SH-SY5Y (cell line): ENCODE measurements around the gene BMP2K.

Experiments
- GATA2 ChIP-seq: IDR thresholded peaks from 2 replicates; pipeline ENCODE4 v1.6.1; 2011; ENCODE audit warnings: mild to moderate bottlenecking, low read depth, low read length
- GATA3 ChIP-seq: IDR thresholded peaks from 2 replicates; pipeline ENCODE4 v1.6.1; 2011; ENCODE audit warnings: low read depth, mild to moderate bottlenecking, low read length, moderate library complexity

Gene BMP2K

DNA sequence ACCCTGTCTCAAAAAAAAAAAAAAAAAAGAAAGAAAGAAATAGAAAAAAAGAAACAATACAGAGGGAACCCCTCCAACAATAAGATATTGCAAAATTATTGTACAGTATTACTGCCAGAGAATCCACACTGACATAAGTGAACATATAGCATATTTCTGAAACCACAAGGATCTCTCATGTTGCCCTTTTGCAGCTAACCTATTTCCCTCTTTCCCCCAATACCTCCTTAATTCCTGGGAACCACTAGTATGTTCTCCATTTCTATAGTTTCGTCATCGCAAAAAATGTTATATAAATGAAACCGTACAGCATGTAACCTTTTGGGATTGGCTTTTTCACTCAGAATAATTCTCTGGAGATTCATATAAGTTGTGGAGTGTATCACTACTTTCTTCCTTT lies 20.0 kb upstream of the BMP2K start:
- TF ChIP-seq GATA3 (no peak), GATA2 (no peak)

DNA sequence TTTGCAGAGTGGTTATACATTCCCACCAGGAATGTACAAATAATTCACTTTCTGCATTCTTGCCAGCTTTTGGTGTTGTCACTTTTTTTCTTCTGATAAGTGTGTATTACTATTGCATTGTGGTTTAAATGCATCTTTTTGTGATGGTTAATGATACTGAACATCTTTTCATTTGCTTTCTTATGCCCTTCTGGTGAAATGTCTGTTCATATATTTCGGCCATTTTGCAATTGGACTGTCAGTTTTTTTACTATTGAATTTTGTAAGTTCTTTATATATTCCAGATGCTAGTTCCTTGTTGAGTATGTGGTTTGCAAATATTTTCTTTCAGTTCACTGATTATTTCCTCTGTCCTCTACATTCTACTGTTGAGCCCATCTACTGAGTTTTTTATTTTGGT lies 19.4 kb upstream of the BMP2K start:
- TF ChIP-seq GATA2 (no peak), GATA3 (no peak)

DNA sequence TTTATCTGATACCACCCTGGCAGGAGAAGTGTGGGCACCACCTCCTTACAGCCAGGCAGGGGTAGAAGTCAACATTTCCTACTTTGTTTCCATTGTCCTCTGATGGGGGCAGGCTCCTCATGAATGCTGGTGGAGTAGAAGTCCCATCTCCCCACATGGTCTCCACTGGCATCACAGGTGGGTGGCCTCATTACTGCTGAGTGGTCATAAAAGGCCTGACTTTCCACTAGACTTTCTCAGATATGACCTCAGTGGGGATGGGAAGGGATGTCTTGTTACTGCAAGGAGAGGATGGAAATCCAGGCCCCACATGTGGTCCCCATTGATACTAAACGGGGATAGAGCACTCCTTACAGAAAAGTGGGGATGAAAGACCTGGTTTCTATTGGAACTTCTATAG lies 18.6 kb upstream of the BMP2K start:
- no peak for TF ChIP-seq GATA3

DNA sequence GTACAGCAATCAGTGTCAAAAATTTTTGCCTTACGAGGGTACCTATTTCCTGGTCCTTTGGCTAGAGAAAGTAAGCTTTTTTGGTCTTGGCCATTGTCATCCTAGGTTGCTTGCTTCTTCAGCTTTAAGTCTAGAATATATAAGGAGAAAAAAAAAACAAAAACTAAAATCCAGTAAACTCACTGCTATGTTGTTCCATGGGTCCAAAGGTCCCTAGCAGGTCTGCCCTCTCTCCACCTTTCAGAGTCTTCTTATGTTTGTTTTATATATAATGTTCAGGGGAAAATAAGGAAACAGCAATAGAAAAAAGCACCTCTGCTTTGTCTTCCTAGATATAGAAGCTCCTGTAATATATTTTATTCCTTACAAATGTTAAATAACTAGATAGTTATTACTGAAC lies 18.1 kb upstream of the BMP2K start:
- no peak for TF ChIP-seq GATA3
- no peak for TF ChIP-seq GATA2

DNA sequence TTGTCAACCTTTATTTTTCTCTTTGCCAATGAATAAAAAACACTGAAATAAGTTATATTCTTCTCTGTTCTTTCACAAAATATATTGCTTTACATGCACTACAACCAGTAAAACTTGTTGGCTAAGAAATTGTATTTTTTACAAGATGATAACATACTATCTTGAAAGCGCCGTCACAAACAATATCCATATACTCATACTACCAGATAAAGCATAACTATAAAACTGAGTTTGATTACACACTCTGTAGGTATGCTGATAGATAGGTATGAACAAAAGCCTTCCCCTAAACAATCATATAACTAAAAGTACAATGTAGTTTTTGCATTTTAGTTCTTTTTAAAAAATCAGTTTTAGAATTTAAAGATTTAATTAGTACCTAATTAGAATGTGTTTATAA lies 13.6 kb upstream of the BMP2K start:
- no peak for TF ChIP-seq GATA2
- no peak for TF ChIP-seq GATA3

DNA sequence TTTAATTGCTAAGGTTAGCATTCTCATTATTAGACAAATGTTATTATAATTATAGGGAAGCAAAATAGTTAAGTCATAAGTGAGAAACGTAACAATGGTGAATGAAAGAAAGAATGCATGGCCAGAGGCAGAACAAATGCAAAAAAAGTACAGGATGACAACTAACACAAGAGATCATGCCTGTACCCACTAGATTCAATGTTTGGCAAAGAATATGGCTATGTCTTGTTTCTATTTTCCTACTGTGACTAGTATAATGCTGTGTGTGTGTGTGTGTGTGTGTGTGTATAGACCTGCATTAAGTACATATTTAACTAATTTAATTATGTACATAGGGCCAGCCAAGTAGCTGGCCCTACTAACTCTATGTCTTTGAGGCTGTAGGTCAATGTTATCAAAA lies 12.9 kb upstream of the BMP2K start:
- TF ChIP-seq GATA2, result no peak
- no peak for TF ChIP-seq GATA3

DNA sequence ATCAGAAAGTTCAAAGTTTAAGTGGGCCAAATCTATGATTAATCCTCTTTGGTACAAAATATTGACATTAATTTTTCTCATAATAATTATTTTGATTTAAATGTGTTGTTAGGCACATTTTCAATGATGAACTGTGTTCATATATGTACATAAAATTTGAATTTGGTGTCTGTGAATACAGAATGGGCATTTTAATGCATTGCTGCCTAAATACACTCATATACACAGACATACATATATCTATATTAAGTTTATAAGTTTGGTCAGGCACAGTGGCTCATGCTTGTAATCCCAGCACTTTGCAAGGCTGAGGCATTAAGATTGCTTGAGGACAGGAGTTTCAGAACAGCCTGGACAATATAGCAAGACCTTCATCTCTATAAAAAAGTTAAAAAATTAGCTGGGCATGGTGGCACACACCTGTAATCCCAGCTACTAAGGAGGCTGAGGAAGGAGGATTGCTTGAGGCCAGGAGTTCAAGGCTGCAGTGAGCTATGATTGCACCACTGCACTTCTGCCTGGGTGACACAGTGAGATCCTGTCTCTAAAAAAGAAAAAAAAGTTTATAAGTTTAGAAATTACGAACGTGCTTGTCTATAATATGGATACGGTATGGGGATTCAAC lies 12.3 kb upstream of the BMP2K start:
- TF ChIP-seq GATA3, result no peak
- TF ChIP-seq GATA2, result no peak

DNA sequence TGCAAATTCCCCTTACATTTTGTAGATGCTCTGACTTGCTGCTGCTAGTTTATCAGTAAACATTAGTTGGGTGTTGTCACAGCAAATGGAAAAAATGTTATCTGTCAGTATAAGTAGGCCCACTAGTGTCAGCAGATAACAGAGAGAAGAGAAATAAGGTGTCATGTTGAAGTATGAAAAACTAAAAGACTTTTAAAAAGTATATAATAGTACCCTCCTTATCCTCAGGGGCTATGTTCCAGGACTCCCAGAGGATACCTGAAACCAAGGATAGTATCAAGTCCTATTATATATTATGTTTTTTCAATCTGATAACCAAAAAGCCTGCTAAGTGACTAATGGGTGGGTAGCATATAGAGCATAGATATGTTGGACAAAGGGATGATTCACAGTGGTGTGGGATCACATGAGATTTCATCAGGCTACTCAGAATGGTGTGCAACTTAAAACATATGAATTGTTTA lies 11.6 kb upstream of the BMP2K start:
- TF ChIP-seq GATA3 (no peak), GATA2 (no peak)

DNA sequence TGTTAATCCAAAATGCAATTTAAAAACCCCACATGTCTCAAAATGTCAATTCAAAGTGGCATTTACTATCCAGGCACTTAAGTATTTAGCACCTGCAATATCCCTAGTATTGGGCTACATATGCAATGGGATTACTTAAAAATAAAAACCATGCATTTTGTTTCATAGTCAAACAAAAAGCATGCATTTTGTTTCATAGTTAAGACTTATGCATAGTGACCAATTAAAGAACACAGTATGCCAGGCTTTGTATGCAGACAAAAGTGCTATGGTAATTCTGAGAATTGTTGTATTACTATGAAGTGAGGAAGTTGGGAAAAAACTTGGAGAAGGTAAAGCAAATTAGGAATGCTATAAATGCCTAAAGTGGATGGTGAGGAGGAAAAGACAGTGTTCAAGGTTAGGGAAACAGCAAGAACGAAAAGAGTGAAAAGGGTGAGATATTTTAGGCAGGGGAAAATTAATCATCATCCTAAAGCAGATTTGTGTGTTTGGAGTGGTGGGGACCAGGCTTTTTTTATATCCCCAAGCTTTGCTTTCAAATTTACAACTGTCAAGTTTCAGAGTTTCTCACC lies 10.6 kb upstream of the BMP2K start:
- TF ChIP-seq GATA2 (no peak), GATA3 (no peak)

DNA sequence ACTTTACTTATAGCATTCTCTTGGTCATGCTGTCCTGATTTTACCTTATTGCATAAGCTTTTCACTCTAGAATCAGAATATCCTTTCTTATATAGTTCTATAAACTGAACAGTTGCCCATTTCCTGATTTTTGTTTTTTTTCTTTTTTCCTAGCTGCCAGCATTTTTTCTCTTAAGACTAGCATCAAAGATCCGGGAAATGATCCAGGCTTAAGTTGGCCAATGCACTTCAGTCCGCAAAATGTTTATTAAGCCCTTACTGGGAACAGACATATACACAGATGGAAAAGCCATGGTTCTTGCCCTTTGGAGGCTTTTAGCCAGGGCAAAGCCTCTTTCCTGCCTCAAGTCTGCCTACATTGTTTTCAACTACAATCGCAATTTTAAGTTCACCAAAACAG lies 10.1 kb upstream of the BMP2K start:
- no peak for TF ChIP-seq GATA3

DNA sequence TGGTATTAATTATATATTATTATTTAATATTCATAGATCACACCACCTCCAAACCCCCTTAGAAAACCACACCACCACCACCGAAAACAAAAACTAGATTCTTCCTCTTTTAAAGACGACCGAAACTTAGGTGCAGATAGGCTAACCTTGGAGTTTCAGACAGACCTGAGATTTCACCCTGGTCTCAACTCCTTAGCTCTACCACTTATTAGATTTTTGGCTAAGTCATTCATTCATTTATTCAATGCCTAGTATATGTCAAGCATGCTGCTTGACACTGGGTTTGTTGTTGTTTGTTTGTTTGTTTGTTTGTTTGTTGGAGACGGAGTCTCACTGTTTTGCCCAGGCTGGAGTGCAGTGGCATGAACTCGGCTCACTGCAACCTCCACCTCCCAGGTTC lies 9.5 kb upstream of the BMP2K start:
- TF ChIP-seq GATA3 (no peak), GATA2 (no peak)

DNA sequence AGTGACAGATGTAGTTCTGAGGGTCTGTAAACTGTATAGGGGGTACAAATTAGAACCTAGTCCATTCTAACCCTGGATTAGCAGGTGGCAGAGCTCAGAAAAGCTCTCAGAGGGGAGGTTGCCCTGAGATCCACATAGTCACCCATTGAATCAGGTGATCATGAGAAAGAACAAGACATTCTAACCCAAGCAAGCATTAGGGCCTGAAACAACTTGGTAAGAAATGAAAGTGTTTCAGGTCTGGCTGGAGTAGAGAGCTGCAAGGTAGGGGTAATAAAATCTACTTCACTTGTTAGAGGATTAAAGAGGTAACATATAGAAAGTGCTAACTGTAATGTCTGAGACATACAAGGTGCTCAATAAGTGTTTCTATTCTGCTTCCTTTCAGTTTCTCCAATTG lies 8.8 kb upstream of the BMP2K start:
- TF ChIP-seq GATA3 (no peak), GATA2 (no peak)

DNA sequence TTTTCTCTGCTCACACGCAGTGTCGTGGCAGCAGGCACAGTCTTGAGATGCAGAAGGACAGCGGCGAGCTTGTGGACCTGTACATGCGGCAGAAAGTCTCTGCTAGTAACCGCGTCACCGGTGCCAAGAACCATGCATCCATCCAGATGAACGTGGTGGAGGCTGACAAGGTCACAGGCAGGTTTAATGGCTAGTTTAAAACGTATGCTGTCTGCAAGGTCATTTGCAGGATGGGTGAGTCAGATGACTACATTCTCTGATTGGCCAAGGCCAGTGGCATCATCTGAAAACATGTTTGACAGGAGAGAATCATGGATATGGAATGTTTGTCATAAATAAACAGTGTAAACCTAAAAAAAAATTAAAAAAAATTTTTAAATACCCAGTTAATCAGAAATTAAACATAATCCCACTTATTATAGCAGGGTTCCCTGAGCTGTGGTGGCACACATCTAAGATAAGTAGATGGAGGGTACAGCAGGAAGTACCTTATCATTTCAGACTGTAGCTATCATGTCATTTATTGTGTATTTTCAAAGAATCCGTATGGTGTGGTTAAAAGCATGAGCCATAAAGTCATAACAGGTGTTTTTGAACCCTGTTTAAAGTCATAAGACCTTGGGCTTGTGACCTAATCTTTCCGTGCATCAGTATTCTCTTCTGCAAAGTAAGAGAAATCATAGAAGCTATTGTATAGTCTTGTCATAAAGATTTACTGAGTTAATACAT lies 7.5 kb upstream of the BMP2K start:
- no peak for TF ChIP-seq GATA3
- TF ChIP-seq GATA2, result no peak

DNA sequence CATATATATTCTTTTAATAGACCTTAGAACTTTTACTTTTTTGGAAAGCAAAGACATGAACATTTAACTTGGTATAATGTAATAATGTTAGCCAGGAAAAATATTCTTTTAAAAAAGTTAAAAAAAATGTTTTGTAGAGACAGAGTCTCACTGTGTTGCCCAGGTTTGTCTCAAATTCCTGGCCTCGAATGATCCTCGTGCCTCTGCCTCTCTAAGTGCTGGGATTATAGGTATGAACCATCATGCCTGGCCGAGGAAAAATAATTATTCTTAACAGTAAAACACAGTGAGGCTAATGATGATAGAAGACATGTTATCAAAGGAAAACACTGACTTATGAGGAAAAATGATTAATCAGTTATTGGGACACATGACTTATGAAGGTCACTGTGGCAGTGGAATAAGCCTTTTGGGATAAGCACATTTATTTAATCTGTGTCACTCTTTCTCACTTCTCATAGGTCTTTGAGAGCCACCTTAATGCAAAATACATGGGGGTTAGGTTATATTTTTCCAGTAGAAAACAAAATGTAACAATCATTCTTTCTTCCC lies 6.0 kb upstream of the BMP2K start:
- TF ChIP-seq GATA2 (no peak), GATA3 (no peak)

DNA sequence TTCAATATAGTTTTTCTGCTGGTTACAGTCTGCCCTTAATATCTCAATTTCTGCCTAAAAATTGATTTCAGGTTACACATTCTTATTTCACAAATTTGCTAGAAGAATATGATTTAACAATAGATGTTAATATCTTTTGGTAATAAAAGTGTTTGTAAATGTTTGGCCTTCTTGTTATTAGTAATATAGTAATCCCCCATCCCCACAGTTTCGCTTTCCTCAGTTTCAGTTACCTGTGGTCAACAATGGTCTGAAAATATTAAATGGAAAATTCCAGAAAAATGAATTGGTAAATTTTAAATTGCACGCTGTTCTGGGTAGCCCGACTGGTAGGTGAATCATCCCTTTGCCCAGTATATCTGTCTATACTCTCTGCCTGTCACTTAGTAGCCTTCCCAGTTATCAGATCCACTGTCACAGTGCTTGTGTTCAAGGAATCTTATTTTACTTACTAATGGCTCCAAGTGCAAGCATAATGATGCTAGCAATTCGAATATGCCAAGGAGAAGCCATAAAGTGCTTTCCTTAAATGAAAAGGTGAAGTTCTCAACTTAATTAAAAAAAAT lies 3.5 kb upstream of the BMP2K start:
- TF ChIP-seq GATA2, result no peak
- TF ChIP-seq GATA3, result no peak
